ENCODE results near the gene FAT1.

Gene FAT1

DNA sequence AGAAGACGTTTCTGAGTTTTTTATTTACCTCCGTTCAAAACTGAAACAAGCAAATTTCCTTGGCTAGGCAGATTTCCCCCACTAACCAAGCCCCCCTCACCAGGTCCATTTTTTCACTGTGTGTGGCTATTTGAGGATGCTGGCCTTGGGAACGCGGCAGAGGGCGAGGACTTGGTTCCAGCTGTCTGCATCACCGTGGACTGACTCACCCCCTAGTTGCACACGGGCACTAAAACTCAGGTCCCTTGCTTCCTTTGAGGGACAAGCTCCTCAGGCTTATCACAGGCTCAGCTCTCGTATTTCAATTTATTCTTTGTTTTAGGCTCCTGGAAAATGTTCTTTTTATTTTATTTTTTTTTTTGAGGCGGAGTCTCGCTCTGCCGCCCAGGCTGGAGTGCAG lies 159.9 kb downstream of the FAT1 start:
- DNase-seq (ENCODE audit: low spot score), result no peak

GRCh38 chr4:186561748-186562147 lies 161.9 kb downstream of the FAT1 start:
- no peak for DNase-seq (ENCODE audit: low spot score)

- no peak for DNase-seq (ENCODE audit: low spot score)
These were observed 163.0 kb downstream of the FAT1 start for GRCh38 chr4:186560647-186561046.

DNA sequence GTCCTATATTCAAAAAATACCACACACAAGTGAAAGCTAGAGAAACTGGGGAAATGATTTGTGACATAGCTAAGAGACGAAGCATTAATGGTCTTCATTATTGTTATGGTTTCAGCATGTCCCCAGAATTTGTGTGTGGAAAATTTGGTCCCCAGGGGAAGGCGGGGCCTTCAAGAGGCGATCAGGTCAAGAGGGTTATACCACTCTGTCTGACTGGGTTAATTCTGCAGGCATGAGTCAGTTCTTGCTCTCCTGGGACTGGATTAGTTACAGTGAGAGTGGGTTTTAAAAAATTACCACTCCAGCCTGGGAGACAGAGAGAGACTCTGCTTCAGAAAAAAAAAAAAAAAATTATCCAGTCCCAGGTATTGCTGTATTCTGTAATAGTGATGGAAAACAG lies 166.2 kb downstream of the FAT1 start:
- DNase-seq (ENCODE audit: low spot score), result no peak

GRCh38 chr4:186557061-186557460 lies 166.6 kb downstream of the FAT1 start:
- DNase-seq (ENCODE audit: low spot score), result no peak

DNA sequence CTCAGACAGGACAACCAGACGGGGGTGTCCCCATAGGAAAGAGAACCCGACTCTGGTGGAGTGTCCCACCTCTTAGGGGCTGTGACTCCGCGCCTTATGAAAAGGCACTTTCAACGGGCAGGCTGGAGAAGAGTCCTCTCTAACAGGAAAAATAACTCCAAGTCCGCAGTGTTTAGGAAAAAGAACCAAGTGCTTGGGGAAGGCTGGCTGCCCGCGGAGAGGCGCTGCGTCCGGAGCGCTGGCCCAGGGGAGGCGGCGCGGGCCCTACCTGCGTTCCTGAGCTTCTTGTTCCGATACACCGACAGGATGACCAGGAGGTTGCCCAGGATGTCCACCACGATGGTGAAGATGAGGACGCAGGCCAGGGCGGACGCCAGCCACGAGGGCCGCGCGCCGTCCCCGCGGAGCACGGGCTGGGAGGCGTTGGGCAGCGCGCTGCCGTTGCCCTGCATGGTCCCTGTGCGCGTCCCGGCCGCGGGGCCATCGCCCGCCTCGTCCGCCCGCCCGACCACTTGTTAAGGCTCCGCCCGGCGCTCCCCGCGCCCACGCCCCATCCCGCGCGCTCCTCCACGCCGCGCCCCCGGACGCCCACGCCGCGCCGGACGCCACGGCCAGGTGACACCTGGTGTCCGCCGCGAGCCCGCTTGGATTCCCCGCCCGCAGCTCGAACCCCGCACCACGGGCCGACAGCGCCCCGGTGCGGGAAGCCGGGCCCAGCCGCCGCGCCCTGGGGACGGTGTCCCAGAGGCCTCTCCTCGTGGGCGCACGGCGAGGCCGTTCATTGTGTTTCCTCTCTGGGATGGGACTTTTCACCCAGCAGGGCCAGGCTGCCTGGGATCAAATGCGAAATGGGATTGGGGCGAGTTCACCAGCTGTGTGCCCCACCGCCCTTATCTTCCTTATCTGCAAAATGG lies 168.5 kb downstream of the FAT1 start, which contains the start of gene MTNR1A:
Gene MTNR1A (minus strand): TSS at position 654 of the 914 bp plus-strand sequence. CDS start 202 bp downstream, at position 452.
- DNase-seq (ENCODE audit: low spot score), result no peak

DNA sequence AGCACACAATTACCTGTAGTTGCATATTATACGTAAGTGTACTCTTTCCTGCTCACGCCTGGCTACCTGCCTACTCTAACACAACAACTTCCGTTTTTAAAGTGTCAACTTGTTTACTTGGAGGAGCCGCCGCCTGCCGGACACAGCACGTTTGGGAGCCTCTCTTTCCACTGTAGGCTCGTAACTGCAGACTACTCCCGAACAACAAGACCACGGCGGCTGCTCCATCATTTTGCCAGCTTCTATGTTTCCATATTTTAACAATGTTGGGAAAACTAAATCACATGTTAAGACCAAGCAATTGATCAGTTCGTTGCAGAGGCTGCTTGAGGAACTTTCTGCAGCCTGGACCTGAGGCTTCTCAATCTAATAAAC lies 169.1 kb downstream of the FAT1 start:
- no peak for DNase-seq (ENCODE audit: low spot score)

DNA sequence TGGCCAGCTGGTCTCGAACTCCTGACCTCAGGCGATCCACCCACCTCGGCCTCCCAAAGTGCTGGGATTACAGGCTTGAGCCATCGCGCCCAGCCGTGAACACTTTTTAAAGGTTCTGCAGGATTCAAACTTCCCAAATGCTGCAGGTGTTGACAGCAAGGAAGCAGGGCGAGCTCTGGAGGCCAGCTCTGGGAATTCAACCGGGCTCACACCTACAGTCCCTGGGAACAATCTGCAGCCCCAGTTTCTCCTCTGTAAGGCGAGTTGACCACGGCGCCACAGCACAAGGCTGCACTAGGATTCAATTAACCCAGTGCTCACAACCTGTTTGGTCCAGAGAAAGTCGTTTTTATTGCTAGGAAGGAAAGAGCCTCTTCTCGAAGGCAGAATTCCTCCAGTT lies 169.9 kb downstream of the FAT1 start:
- no peak for DNase-seq (ENCODE audit: low spot score)

DNA sequence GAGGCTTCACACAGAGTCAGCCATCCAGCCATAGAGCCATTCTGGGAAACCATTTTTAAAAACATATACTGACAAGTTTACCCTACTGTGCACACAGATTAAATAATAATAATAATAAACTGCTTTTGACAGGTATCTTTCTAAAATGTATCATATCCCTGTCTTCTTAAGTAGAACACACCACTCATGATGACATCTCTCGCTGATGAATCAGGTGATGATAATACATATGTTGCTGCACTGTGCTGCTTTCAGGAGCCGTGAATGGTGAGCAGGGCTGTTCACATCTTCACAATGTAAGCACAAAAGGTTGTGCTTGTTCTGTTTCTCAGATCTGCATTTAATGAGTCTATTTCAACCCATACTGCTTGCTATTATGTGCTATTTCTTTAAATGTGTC lies 171.8 kb downstream of the FAT1 start:
- DNase-seq (ENCODE audit: low spot score), result no peak

GRCh38 chr4:186545436-186545835 lies 178.2 kb downstream of the FAT1 start:
- DNase-seq (ENCODE audit: low spot score), result no peak

DNA sequence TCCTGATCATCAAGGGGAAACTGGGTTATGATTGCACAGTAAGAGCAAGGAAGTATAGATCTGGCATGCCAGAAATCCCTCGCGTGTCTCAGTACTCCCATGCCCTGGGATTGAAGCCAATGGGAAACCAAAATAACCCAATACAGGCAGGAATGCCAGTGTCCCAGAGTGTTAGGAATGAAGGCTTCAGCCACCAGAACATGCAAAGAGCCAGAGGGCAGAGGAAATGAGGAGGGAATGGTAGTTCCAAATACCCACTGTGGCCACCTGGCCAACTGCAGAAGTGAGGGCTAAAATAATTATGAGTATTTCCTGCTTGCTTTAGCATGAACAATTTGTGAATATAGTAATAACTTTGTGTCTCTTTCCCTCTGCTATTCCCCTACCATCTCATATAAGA lies 180.4 kb downstream of the FAT1 start:
- DNase-seq (ENCODE audit: low spot score), result no peak

DNA sequence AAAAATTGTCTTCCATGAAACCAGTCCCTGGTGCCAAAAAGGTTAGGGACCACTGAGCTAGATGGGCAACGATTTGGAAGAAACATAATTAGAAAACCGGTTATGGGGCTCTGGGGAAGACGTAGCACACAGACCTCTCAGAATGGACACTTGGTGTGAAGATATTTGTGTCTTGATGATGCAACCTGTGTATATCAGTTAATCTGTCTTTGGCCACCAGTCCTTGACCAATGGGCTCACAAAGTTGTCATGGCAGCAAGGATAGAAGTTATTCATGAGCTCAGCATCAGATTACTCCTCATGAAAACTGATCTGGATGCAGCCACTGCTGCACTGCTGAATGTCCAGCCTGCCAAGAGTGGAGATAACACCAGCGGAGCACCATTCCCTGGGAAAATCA lies 181.9 kb downstream of the FAT1 start:
- no peak for DNase-seq (ENCODE audit: low spot score)

DNA sequence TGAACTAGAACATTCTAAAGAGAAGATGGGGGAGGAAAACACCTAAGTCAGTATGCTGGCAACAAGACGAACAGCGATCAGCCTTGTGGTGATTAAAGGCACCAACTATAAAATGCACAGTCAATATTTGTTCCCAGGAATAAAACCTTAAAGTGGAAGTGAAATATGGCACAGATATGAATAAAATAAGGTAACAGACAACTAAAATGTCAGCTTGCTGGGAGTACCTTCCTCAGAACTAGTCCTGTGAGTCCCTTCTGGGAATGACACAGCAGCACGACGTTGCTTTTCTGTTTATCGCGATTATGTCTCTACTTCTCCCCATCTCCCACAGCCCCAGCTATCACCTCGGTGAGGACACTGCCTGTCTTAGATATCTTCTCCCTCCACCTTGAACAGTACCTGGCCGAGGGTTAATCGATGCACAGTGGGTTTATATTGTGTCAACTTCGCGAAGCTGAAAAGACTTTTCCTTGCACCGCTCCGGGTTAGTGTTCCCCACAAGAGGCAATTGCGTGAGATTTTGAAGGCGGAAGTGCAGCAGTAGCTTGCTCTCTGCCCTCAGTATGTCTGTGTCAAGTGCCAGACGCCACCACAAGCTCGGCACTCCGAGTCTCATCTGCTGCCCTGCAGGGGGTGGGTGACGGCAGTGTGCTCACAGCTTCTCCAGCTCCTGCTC lies 185.7 kb downstream of the FAT1 start:
- DNase-seq (ENCODE audit: low spot score), result no peak

Measured in putamen (tissue), 1 donor.